Tibial nerve (tissue), 4 donors: ENCODE results near the gene DAAM2. TPM values are rescaled to one million over a fixed set of nuclear protein-coding genes. Genes with fewer than 3 reads are reported as not detected.

Experiments
- DNase-seq, 2 donors: peaks; one replicate each; pipeline ENCODE4 v3.0.0-alpha.2; 2019; ENCODE audit warnings: low spot score in 2 of 2
- H3K27ac ChIP-seq, 4 donors: fragments of 200-600 bp; sonication (generic) in 3 of 4; one replicate each; pipeline ENCODE4 v1.5.1; 2017 to 2019; ENCODE audit warnings: mild to moderate bottlenecking in 1 of 4
- H3K27me3 ChIP-seq, 2 donors: fragments of 200-600 bp; sonication (generic) in 1 of 2; one replicate each; pipeline versions ENCODE4 v1.5.1 to v1.6.0; 2017 to 2019
- H3K36me3 ChIP-seq, 3 donors: fragments of 200-600 bp; sonication (generic); one replicate each; pipeline ENCODE4 v1.5.1; 2018 to 2019
- H3K4me1 ChIP-seq, 4 donors: fragments of 200-600 bp; sonication (generic) in 3 of 4; one replicate each; pipeline ENCODE4 v1.5.1; 2017 to 2019
- H3K4me3 ChIP-seq, 4 donors: fragments of 200-600 bp; sonication (generic) in 3 of 4; one replicate each; pipeline ENCODE4 v1.5.1; 2017 to 2019; ENCODE audit warnings: mild to moderate bottlenecking in 1 of 4, moderate library complexity in 1 of 4
- H3K9me3 ChIP-seq, 4 donors: fragments of 200-600 bp; sonication (generic) in 3 of 4; one replicate each; pipeline ENCODE4 v1.5.1; 2017 to 2019
- EP300 ChIP-seq, 2 donors: sonication (generic); formaldehyde crosslinking; IDR thresholded peaks; one replicate each; pipeline ENCODE4 v1.6.1; 2017; ENCODE audit warnings: antibody characterized with exemption in 2 of 2, mild to moderate bottlenecking in 1 of 2
- POLR2A ChIP-seq, 2 donors: fragments of 450-650 bp; IDR thresholded peaks; one replicate each; pipeline ENCODE4 v1.6.1; 2017; ENCODE audit warnings: antibody characterized with exemption in 2 of 2, mild to moderate bottlenecking in 2 of 2, moderate library complexity in 2 of 2
- WGBS, 2 donors: methylation state at CpG; one replicate each; pipeline ENCODE4 v1.1.5; 2018; 5-methylcytosine and 5-hydroxymethylcytosine counted together
- total RNA-seq, 4 donors: library from RNA; depleted of rRNA; stranded (reverse); fragments of >200 nt; gene quantifications; one replicate each; pipeline ENCODE4 v1.1.0, GENCODE V29; 2016
- TF ChIP-seq, protein P1 (sequence below), 5 experiments: fragments of 200-600 bp in 3 of 5; fragments of 450-650 bp in 2 of 5; sonication (generic) in 3 of 5; IDR thresholded peaks; one replicate each; pipeline ENCODE4 v1.5.1; 2016 to 2019; ENCODE audit warnings: antibody characterized with exemption in 5 of 5, mild to moderate bottlenecking in 3 of 5, moderate library complexity in 2 of 5

The DAAM2 gene
- total RNA-seq, 4 donors from 2014 or later = 73.9 to 133 (median 93.3) TPM

DNA sequence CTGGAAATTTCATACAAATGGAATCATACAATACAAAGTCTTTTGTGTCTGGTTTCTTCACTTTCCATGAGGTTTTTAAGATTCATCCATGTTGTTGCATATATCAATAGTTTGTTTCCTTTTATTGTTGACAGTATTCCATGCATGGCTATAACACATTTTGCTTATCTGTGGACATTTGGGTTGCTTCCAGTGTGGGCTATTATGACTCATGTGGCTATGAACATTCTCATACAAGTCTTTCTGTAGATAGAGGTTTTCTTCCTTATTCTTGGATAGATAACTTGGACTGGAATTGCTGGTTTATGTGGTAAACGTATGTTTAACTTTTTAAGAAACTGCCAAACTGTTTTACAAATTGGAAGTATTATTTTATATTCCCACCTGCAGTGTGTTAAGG is 36.9 kb upstream of the DAAM2 start:
- Histone ChIP-seq H3K27ac (no peak overlapping the region), H3K4me3 (no peak overlapping the region), H3K36me3 (no peaks in the 10 kb centered on the region), H3K27me3 (no peaks in the 10 kb centered on the region), H3K4me1 (peaks cover 0 to 29% (median 0%) of the 10 kb centered on the region in 4 donors), H3K9me3 (no peaks in the 10 kb centered on the region)
- no peak for DNase-seq
- TF ChIP-seq EP300 (IDR thresholded peaks at IDR 0.05) (no peak), POLR2A (IDR thresholded peaks at IDR 0.05) (no peak)
- TF ChIP-seq, protein P1, sequence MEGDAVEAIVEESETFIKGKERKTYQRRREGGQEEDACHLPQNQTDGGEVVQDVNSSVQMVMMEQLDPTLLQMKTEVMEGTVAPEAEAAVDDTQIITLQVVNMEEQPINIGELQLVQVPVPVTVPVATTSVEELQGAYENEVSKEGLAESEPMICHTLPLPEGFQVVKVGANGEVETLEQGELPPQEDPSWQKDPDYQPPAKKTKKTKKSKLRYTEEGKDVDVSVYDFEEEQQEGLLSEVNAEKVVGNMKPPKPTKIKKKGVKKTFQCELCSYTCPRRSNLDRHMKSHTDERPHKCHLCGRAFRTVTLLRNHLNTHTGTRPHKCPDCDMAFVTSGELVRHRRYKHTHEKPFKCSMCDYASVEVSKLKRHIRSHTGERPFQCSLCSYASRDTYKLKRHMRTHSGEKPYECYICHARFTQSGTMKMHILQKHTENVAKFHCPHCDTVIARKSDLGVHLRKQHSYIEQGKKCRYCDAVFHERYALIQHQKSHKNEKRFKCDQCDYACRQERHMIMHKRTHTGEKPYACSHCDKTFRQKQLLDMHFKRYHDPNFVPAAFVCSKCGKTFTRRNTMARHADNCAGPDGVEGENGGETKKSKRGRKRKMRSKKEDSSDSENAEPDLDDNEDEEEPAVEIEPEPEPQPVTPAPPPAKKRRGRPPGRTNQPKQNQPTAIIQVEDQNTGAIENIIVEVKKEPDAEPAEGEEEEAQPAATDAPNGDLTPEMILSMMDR (IDR thresholded peaks at IDR 0.05) = no peak
- WGBS, 2 donors = 82 to 87% methylated on average over 1 of the region's 1 CpG

DNA sequence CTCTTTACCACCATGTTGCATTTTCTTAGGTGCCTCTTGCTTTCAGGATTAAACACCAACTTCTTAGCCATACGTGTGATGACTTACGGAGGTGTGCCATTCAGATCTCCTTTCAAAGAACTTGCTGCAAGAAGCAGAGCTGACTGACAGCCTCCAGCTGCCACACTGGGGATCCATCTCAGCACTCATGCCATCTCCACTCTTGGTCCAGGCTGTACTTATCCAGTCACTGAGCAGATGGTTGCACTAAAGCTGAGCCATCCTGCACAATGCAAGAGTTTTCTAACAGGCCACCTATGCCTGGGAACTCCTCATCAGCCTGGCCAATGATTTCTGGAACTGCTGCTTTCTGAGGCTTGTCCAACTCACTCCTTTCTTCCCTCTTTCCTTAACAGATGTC is 35.6 kb upstream of the DAAM2 start:
- WGBS, 2 donors = 97 to 98% methylated on average over 2 of the region's 2 CpGs
- Histone ChIP-seq H3K4me3 (no peak overlapping the region), H3K27me3 (no peaks in the 10 kb centered on the region), H3K27ac (no peak overlapping the region), H3K9me3 (no peaks in the 10 kb centered on the region), H3K36me3 (no peaks in the 10 kb centered on the region), H3K4me1 (peaks cover 0 to 35% (median 0%) of the 10 kb centered on the region in 4 donors)
- TF ChIP-seq, protein P1 (IDR thresholded peaks at IDR 0.05) = no peak
- no peak for TF ChIP-seq EP300 (IDR thresholded peaks at IDR 0.05)
- TF ChIP-seq POLR2A (IDR thresholded peaks at IDR 0.05) = no peak
- DNase-seq = no peak

DNA sequence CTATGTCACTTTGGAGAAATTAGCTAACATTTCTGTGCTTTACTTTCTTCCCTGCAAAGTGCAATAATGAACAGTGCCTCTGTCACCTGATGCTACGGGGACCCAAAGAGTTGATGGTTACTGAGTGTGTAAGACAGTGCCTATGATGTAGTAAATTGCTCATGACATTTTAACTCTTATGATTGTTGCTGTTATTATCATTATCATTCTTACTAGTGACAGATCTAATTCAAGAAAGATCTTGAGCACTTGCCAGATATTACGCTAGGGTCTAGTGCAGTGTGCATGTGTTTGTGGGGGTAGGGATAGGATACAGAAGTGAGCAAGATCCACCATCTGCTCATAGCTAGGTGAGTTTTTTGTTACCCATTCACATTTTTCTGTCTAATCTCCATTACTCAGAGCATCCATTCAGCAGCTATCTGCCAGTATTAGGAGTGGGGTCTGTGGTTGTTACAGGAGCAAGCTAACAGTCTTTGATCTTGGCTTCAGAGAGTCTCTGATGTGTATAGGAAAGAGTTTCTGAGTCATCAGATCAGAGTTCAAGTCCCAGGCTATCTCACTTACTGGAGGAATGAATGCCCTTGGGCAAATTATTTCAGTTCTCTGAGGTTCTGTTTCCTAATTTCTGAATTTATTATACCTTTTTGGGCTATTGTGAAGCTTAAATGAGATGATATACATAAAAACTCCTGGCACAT is 33.1 kb upstream of the DAAM2 start:
- 82 to 89% methylated on average over 2 of the region's 2 CpGs for WGBS, 2 donors
- H3K27ac ChIP-seq = no peak overlapping the region

DNA sequence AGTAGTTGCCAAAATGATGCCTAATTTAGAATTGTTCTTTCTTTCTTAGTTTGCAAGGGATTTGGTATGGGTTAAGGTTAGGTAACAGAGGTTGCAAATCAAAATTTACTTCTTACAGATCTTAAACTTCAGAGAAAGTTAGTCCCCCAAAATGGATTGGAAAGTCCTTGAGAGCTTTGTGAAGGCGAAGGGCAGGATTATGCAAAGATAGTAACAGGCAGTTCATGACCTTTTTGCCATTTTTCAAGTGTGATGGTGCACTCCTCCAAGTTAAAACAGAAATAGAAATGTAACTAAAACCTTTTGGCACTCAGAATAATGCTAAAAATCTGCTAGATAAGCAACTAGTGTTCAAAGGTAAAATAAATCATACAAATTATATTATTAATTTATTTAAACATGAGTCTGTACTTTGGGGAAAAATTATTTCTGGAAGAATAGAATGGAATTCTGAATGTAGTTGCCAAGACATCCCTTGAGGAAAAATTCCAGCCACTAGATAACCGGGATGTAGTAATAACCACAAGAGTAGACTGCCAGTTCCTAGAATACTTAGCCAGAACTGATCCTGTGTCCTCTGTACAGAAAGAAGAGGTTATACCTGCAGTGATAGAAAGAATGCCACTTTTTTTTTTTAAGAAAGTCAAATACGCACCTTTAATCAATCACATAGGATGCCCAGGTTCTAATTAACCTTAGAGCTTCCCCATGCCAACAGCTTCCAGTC is 31.8 kb upstream of the DAAM2 start:
- no peaks in the 10 kb centered on the region for H3K9me3 ChIP-seq
- H3K36me3 ChIP-seq = no peaks in the 10 kb centered on the region
- H3K4me3 ChIP-seq = no peak overlapping the region
- peaks cover 0 to 19% (median 0%) of the 10 kb centered on the region in 4 donors for H3K4me1 ChIP-seq
- no peak for TF ChIP-seq POLR2A (IDR thresholded peaks at IDR 0.05)
- no peak for TF ChIP-seq EP300 (IDR thresholded peaks at IDR 0.05)
- TF ChIP-seq, protein P1 (IDR thresholded peaks at IDR 0.05) = no peak
- 63 to 65% methylated on average over 3 of the region's 3 CpGs for WGBS, 2 donors
- H3K27ac ChIP-seq = no peak overlapping the region
- H3K27me3 ChIP-seq = no peaks in the 10 kb centered on the region
- no peak for DNase-seq

More for the DNA sequence above, 33.1 kb upstream of the DAAM2 start:
- no peak for DNase-seq
- Histone ChIP-seq H3K27me3 (no peaks in the 10 kb centered on the region), H3K4me1 (peaks cover 0 to 28% (median 0%) of the 10 kb centered on the region in 4 donors), H3K4me3 (no peak overlapping the region), H3K9me3 (no peaks in the 10 kb centered on the region), H3K36me3 (no peaks in the 10 kb centered on the region)
- TF ChIP-seq POLR2A (IDR thresholded peaks at IDR 0.05) = no peak
- TF ChIP-seq, protein P1 (IDR thresholded peaks at IDR 0.05) = no peak
- TF ChIP-seq EP300 (IDR thresholded peaks at IDR 0.05) = no peak

DNA sequence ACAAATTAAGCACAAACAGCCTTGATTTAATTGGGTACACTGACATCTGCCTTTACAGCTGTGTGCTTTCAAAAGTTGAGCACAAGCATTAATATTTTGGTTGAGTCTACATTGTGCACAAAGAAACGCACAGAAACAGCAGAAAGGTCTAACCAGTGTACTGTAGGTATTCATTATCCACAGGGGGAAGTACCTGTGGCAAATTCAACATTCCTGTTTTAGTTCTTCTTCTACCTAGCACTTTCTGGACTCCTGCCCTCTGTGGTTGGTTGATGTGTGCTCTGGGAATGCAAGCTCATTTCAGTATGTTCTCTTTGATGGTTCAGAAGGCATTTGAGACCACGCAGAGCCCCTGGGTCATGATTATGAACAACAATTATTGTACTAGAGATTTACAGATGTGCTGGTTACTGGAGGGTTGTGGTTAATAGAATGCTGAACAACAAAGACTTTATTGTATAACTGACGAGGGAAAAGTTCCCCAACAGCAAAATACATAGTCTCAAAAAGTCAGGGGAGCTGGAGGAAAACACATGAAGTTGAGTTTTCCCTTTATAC is 26.6 kb upstream of the DAAM2 start:
- no peaks in the 10 kb centered on the region for H3K27me3 ChIP-seq
- TF ChIP-seq POLR2A (IDR thresholded peaks at IDR 0.05) (no peak), EP300 (IDR thresholded peaks at IDR 0.05) (no peak)
- TF ChIP-seq, protein P1 (IDR thresholded peaks at IDR 0.05) = no peak
- H3K4me1 ChIP-seq = peaks cover 0 to 19% (median 1%) of the 10 kb centered on the region in 4 donors
- no peaks in the 10 kb centered on the region for H3K36me3 ChIP-seq
- H3K9me3 ChIP-seq = no peaks in the 10 kb centered on the region
- WGBS, 2 donors = 35 to 36% methylated on average over 3 of the region's 3 CpGs
- no peak overlapping the region for H3K4me3 ChIP-seq
- H3K27ac ChIP-seq = no peak overlapping the region
- DNase-seq = no peak
